GM12801 (cell line): ENCODE measurements around the gene AZI2.

Source experiments
- CTCF ChIP-seq: IDR thresholded peaks from one replicate; pipeline ENCODE4 v1.5.1; 2011; ENCODE audit warnings: control low read depth; ENCODE audit not compliant: insufficient read length; ENCODE audit errors: extremely low read depth

Gene AZI2

GRCh38 chr3:28348629-28349468 is at the start of gene AZI2, which contains the start of gene ZCWPW2:
AZI2 (minus strand) TSS chr3:28348824; CDS start chr3:28340617, 8,207 bp downstream.
ZCWPW2 (plus strand) TSS chr3:28348721; CDS start chr3:28413069, 64,348 bp downstream.
- no peak for TF ChIP-seq CTCF

GRCh38 chr3:28388978-28389377 is 40.4 kb upstream of the AZI2 start:
- TF ChIP-seq CTCF = no peak

GRCh38 chr3:28386049-28386448 is 37.4 kb upstream of the AZI2 start:
- no peak for TF ChIP-seq CTCF

- TF ChIP-seq CTCF = no peak
Measured at GRCh38 chr3:28376424-28376823, 27.8 kb upstream of the AZI2 start.

- no peak for TF ChIP-seq CTCF
Measured at GRCh38 chr3:28349469-28350000, 911 bp upstream of the AZI2 start.

GRCh38 chr3:28348265-28348628 is 377 bp downstream of the AZI2 start:
- TF ChIP-seq CTCF = no peak

- no peak for TF ChIP-seq CTCF
Measured at GRCh38 chr3:28347374-28348264, 1.0 kb downstream of the AZI2 start.
